DND-41 (cell line): ENCODE measurements around the gene SLC6A3.

ENCODE experiments used
- ATAC-seq: fragments of 200-7000 bp; cut with Tn5 transposase; 3 replicates; pipeline ENCODE4 v1.9.1; 2021; ENCODE audit warnings: low read depth; ENCODE audit not compliant: insufficient read depth
- DNase-seq: peaks from one replicate; pipeline ENCODE4 v3.0.0-alpha.2; 2020
- H2AFZ ChIP-seq: 2 replicates; pipeline ENCODE4 v1.6.0; 2012; ENCODE audit warnings: low read depth, low read length
- H3K27ac ChIP-seq: 2 replicates; pipeline ENCODE4 v1.5.1; 2012; ENCODE audit warnings: low read length, inconsistent platforms
- H3K27me3 ChIP-seq: fragments of 200-600 bp; sonication (generic); 2 replicates; pipeline ENCODE4 v1.6.0; 2012; ENCODE audit warnings: low read length, mild to moderate bottlenecking, inconsistent platforms; ENCODE audit not compliant: insufficient read depth, poor library complexity
- H3K36me3 ChIP-seq: 2 replicates; pipeline ENCODE4 v1.5.1; 2012; ENCODE audit warnings: low read length, inconsistent platforms; ENCODE audit not compliant: insufficient read depth
- H3K4me1 ChIP-seq: 2 replicates; pipeline ENCODE4 v1.5.1; 2012; ENCODE audit warnings: mild to moderate bottlenecking, low read length; ENCODE audit not compliant: insufficient read depth
- H3K4me2 ChIP-seq: 2 replicates; pipeline ENCODE4 v1.6.0; 2012; ENCODE audit warnings: mild to moderate bottlenecking, moderate library complexity, low read length, inconsistent platforms; ENCODE audit not compliant: insufficient read depth
- H3K4me3 ChIP-seq, 2 experiments: fragments of 200-600 bp in 1 of 2; shearing (Covaris generic) in 1 of 2; 2 replicates each; pipeline ENCODE4 v1.5.1; 2012 to 2016; ENCODE audit warnings: inconsistent platforms in 2 of 2, low read length in 2 of 2, mild to moderate bottlenecking in 2 of 2, low read depth in 1 of 2, moderate library complexity in 1 of 2
- H3K79me2 ChIP-seq: 2 replicates; pipeline ENCODE4 v1.6.0; 2012; ENCODE audit warnings: low read length, inconsistent platforms; ENCODE audit not compliant: insufficient read depth
- H3K9ac ChIP-seq: 2 replicates; pipeline ENCODE4 v1.6.0; 2012; ENCODE audit warnings: low read depth, mild to moderate bottlenecking, inconsistent platforms, low read length, moderate library complexity
- H3K9me3 ChIP-seq: 2 replicates; pipeline ENCODE4 v1.5.1; 2012; ENCODE audit warnings: low read length, moderate library complexity, mild to moderate bottlenecking, inconsistent platforms; ENCODE audit not compliant: insufficient read depth, severe bottlenecking
- H4K20me1 ChIP-seq: 2 replicates; pipeline ENCODE4 v1.6.0; 2012; ENCODE audit warnings: low read length; ENCODE audit not compliant: insufficient read depth
- EZH2 ChIP-seq: IDR thresholded peaks from 3 replicates; pipeline ENCODE4 v1.6.1; 2012; ENCODE audit warnings: borderline replicate concordance, low read depth, mild to moderate bottlenecking, moderate library complexity, low read length, inconsistent platforms; ENCODE audit not compliant: severe bottlenecking
- TF ChIP-seq, protein P1 (sequence below): IDR thresholded peaks from 2 replicates; pipeline ENCODE4 v1.5.1; 2012; ENCODE audit warnings: borderline replicate concordance, low read length, moderate library complexity, mild to moderate bottlenecking; ENCODE audit not compliant: poor library complexity, severe bottlenecking; ENCODE audit errors: extremely low read depth

The SLC6A3 gene

DNA sequence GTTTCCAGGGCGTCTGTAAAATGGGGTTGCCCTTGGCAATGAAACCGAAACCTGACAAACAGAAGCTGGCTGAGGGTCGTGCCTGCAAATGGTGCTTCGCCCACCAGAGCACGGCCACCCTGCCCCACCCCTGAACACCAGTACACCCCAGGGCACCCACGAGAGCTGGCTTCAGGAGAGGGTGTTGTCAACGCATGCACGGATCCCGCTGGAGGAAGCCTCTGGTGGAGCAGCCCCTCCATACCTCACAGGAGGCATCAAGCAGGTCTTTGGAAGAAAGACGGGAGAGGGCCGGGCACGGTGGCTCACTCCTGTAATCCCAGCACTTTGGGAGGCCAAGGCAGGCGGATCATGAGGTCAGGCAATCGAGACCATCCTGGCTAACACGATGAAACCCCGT, 8.6 kb downstream of the SLC6A3 start:
- Histone ChIP-seq H4K20me1 (no peaks in the 10 kb centered on the region), H3K4me3 (no peak overlapping the region), H3K9me3 (peaks cover 12% of the 10 kb centered on the region), H3K27me3 (no peaks in the 10 kb centered on the region), H3K36me3 (no peaks in the 10 kb centered on the region), H3K4me1 (no peaks in the 10 kb centered on the region), H3K4me2 (no peak overlapping the region), H3K79me2 (no peaks in the 10 kb centered on the region), H3K9ac (no peak overlapping the region), H2AFZ (no peak overlapping the region), H3K27ac (no peak overlapping the region)
- ATAC-seq (no peak), DNase-seq (no peak)
- no peak for TF ChIP-seq EZH2
- TF ChIP-seq, protein P1, sequence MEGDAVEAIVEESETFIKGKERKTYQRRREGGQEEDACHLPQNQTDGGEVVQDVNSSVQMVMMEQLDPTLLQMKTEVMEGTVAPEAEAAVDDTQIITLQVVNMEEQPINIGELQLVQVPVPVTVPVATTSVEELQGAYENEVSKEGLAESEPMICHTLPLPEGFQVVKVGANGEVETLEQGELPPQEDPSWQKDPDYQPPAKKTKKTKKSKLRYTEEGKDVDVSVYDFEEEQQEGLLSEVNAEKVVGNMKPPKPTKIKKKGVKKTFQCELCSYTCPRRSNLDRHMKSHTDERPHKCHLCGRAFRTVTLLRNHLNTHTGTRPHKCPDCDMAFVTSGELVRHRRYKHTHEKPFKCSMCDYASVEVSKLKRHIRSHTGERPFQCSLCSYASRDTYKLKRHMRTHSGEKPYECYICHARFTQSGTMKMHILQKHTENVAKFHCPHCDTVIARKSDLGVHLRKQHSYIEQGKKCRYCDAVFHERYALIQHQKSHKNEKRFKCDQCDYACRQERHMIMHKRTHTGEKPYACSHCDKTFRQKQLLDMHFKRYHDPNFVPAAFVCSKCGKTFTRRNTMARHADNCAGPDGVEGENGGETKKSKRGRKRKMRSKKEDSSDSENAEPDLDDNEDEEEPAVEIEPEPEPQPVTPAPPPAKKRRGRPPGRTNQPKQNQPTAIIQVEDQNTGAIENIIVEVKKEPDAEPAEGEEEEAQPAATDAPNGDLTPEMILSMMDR, result no peak

DNA sequence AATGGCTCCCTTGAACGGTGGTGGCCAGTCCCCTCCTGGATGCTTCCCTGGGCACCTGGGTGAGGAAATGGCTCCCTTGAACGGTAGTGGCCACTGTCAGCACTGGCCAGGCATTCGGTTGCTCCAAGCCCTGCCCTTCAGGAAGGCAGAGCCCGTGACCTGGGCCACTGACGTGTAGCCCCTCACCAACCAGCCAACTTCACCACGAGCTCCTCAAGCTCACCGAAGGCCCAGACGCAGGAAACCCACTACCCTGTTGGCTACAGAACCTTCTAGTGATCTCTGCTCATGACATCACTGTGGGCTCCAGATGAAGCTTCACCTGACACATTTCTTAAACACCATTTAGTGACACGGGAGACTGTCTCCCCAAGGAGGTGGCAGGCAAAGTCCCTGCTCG, 9.2 kb downstream of the SLC6A3 start:
- no peak overlapping the region for H2AFZ ChIP-seq
- peaks cover 12% of the 10 kb centered on the region for H3K9me3 ChIP-seq
- no peak overlapping the region for H3K4me2 ChIP-seq
- no peak overlapping the region for H3K27ac ChIP-seq
- TF ChIP-seq, protein P1, result no peak
- TF ChIP-seq EZH2, result no peak
- H3K4me3 ChIP-seq, result no peak overlapping the region
- H4K20me1 ChIP-seq, result no peaks in the 10 kb centered on the region
- no peaks in the 10 kb centered on the region for H3K79me2 ChIP-seq
- no peaks in the 10 kb centered on the region for H3K36me3 ChIP-seq
- no peak overlapping the region for H3K9ac ChIP-seq
- no peak for ATAC-seq
- H3K27me3 ChIP-seq, result no peaks in the 10 kb centered on the region
- no peaks in the 10 kb centered on the region for H3K4me1 ChIP-seq
- no peak for DNase-seq

DNA sequence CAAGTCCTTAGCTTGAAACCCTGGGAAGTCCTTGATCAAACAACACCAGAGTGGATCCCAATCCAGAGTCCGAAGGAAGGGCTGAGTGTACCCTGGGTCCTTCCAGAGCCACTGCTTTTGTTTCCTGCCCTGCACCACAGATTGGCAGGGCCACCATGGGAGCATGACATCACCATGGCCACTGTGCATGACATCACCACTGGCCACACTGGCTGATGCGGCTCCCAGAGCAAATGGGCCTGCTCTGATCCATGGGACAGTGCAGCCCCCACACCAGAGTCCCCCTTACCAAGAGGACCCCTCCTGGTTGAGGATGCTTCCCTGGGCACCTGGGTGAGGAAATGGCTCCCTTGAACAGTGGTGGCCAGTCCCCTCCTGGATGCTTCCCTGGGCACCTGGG, 9.9 kb downstream of the SLC6A3 start:
- no peak overlapping the region for H3K9ac ChIP-seq
- H3K4me2 ChIP-seq, result no peak overlapping the region
- TF ChIP-seq, protein P1, result no peak
- ATAC-seq, result no peak
- H2AFZ ChIP-seq, result no peak overlapping the region
- H3K36me3 ChIP-seq, result no peaks in the 10 kb centered on the region
- H3K27ac ChIP-seq, result no peak overlapping the region
- H3K4me3 ChIP-seq, result no peak overlapping the region
- DNase-seq, result no peak
- H4K20me1 ChIP-seq, result no peaks in the 10 kb centered on the region
- peaks cover 12% of the 10 kb centered on the region for H3K9me3 ChIP-seq
- no peaks in the 10 kb centered on the region for H3K4me1 ChIP-seq
- no peaks in the 10 kb centered on the region for H3K79me2 ChIP-seq
- no peaks in the 10 kb centered on the region for H3K27me3 ChIP-seq

DNA sequence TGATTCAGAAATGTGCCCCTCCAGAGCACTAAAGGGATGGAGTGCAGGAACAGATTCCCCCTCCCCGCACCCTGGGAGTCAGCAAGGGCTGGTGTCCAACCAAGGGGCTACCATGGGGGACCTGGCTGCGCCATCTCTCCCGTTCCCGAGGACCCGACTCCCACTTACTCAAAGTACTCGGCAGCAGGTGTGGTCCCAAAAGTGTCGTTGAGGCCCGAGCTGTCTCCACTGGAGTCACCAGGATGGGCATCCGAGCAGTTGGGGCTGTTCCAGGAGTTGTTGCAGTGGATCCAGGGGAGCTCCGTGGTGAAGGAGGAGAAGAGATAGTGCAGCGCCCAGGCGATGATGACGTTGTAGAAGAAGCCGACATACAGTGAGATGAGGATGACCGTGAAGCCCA, 12.9 kb downstream of the SLC6A3 start:
- Histone ChIP-seq H3K27ac (no peak overlapping the region), H4K20me1 (no peaks in the 10 kb centered on the region), H3K9me3 (peaks cover 30% of the 10 kb centered on the region), H3K36me3 (no peaks in the 10 kb centered on the region), H3K79me2 (no peaks in the 10 kb centered on the region), H2AFZ (no peak overlapping the region), H3K4me2 (no peak overlapping the region), H3K4me1 (no peaks in the 10 kb centered on the region), H3K27me3 (no peaks in the 10 kb centered on the region), H3K9ac (no peak overlapping the region), H3K4me3 (no peak overlapping the region)
- ATAC-seq, result no peak
- no peak for DNase-seq
- no peak for TF ChIP-seq EZH2
- TF ChIP-seq, protein P1, result no peak
